HG03432 (cell line): Measurements from ENCODE around the gene MPPED2.

Source experiments
- ATAC-seq: cut with Tn5 transposase; IDR thresholded peaks from one replicate; pipeline ENCODE4 v1.9.1; 2021; ENCODE audit warnings: mild to moderate bottlenecking, moderate library complexity; ENCODE audit not compliant: unreplicated experiment

Gene MPPED2

DNA sequence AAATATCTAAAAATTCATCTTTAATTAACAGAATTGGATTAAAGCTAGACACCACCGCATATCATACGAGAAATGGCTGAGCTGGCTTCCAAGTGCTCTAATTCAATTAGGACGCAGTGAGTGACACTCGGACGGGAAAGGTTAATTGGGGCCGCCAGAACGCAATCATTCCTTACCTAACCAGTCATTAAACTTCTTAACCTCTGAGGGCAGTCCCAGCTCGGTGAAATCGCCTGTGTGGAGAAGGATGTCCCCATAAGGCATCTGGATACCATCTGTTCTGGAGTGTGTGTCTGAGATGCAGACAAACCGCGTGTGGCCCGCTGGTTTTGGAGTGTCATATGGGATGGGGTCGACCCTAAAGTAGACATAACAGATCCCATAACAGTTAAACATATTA, 50.3 kb downstream of the MPPED2 start:
- no peak for ATAC-seq

DNA sequence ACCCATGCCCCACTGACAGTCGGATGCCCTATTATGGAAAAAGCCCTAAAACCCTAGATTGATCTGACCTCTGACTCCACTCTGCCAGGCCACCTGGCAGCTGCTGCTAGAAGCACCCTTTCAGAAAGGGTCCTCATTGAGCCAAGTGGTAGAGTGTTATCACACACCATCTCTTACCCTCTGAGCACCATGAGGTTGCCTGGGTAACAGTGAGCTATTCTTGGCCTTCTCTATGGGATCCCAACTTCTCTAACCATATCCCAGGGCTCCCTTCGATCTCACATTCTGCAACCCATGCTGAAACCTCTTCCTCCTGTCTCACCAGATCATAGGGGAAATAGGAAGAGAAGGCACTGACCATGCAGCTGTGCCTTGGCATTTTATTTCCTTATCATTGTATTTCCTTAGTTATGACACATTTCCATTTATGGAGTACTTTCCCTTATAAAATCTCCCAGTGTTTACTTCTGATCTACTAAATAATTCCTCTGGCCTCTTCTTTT, 52.7 kb downstream of the MPPED2 start:
- ATAC-seq, result no peak

DNA sequence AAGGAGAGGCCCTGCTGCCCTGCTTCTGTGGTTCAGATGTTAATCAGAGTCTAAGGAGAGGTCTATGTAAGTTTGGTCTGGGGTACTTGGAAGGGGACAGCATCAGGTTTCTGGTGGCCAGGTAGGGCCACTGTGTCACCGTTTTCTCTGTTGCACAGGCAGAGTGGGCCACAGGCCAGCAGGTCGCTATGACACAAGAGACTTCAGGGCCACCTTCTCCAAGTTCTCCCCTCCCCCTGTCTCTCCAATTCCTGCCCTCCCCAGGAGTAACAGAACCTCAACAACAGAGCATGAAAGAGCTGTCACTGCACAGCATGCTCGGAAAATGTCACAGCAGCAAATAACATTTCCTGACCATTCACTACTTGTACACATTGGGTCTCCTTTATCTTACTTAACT, 58.6 kb downstream of the MPPED2 start:
- no peak for ATAC-seq

DNA sequence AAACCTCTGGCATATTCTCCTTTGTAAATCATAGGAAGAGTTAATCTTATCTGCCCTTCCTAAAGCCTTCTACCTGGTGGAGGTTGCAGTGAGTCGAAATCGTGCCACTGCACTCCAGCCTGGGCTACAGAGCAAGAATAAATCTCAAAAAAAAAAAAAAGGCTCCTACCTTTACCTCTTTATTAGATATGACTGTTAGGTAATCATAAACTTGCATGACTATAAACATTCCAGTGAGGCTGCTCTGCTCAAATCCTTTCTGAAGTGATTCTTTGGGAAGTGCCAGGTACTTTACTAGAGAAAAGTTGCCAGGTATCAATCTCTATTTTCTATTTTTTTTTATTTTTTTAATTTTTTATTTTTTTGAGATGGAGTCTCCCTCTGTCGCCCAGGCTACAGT, 59.6 kb downstream of the MPPED2 start:
- ATAC-seq, result no peak

DNA sequence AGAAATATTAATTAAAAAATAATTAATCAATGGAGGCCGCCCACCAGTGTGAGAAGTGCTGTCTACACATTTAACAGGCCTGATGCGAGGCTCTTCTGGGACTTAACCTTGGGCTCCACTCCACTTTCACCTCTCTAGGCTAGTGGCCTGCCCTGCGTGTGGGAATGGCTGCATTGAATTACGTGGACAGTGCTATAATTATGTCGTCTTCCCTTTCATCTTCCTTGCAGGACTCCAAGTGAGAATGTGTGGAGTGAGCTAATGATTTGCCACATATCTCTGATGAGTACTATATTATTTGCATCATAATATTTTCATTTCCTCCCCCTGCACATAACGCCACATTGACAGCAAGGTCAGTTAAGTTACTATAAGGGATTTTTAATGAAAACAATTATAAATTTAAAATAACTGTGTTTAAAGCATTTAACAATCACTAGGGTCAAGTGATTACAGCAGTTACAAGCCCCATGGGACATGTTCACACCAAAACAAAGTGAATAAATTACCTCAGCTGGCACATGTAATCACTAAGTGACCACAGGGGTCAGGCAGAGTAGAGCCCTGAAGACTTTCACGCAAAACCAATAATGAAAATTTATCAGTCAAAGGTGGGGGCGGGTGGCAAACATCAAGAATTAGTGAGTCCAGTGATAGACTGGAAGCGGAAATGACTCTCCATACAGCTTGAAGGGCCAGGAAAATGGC, 63.5 kb downstream of the MPPED2 start:
- ATAC-seq, result no peak

DNA sequence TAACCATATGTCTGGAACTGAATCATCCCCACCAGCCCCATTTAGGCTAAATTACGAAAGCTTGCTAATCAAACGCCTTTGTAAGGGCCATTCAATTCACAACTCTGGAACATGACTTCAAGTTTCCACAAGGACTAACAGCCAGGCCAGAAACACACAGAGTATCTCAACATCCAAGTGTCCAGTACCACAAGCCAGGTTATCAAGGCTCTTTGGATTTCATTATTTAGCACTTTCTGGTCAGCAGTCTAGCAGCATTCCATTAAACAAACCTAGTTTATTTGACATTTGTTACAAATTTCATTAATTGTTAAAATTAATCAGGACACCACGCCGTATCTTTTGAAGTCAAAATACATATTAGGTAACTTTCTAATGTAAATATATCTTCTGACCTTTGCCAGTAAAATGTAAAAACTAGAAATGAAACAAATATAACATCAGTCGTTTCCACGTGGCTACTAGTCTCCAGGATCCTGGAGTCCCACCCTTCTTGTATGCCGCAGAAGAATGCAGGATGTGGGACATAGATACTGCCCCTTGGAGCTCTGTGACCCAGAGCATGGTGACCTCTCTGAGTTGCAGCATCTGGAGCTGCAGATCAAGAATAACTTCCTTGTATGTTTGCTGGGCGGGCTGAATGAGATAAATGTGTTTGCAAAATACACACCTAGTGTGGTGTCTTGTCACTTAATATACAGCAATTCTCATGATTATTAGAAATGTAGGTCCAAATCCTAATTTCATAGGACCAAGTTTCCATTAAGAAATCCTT, 64.7 kb downstream of the MPPED2 start:
- ATAC-seq, result no peak

DNA sequence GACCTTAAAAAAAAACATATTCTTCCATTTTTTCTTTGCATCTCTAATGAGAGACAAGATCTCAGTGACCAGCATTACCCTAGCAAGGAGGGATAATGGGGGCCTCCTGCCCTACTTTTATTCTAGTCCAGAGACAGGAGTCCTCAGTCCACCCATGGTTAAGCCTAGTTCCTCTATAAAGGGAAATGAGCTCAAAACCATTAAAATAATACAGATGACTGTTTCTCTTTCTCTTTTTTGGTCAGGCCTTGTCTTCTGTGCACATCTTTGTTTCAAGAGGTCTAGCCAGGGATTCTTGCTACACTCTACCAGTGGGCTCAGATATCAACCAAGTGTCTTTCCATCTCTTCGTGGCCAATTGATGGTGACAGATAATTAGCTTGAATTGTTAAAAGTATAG, 73.1 kb downstream of the MPPED2 start:
- no peak for ATAC-seq

DNA sequence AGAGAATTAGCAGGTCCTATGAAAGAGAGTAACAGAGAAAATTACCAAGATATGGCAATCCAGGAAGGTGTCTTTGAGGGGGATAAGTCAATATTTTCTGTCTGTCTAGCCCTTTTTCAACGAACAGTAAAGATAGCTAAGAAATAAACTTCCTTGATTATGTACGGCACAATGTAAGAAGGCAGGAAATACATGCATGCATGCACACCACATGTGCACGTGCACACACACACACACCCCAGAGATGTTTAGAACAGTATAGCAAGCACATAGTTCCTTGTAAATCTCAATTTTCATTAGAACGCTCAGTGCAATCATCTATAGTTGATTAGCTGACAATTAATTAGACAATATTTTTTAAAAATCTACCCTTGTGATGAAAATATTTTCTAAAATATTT, 74.7 kb downstream of the MPPED2 start:
- no peak for ATAC-seq

DNA sequence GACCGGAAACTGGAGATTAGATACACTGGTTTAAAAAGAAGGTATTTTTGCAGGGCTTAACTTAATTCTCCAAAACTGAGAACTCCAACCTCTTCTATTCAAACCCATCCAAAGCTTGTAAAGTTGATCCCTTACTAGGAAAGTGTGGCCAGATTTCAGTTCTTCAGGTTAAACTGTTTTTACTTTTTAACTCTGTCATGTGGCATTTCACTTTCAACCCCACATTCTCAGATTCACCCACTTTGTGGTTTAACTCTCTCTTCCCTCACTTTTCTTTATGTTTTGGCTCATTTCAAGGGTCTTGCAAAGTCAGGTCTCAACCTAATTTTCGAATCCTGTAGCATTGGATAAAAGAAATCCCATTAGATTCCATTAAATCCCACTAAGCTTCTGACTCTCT, 75.4 kb downstream of the MPPED2 start:
- no peak for ATAC-seq

DNA sequence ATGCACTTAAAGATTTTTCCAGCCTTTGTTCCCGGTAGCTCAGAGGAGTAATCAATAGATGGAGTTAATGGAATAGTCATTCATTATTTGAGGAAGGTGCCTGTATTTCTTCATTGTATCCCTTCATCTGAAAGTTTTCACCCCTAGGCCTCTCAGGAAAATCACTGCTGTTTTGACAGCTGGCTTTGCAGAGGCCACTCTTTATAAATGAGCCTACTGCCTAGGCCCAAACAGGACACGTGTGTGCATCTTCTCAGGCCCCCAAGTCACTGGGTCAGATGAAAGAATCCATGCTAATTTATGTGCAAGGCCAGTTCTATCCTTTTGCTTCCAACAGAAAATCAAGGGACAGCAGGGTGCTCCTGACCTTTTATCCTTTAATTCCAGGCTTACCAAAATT, 76.8 kb downstream of the MPPED2 start:
- no peak for ATAC-seq

DNA sequence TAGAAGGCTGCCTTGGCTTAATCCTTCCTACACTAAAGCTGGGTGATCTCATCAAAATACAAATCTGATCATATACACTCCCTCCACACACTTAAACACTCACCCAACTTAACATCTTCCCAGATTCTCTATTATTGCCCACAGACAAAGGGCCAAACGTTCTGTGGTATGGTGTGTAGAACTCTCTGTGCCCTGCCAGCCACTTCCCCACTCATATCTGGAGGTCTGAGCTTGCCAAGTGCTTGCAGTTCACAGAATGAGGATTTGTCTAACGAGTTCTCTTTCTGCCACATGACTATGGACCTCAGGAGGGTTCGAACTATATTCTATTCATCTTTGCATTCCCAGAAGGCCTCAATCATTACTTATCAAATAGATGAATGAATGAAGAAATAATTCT, 77.6 kb downstream of the MPPED2 start:
- no peak for ATAC-seq

DNA sequence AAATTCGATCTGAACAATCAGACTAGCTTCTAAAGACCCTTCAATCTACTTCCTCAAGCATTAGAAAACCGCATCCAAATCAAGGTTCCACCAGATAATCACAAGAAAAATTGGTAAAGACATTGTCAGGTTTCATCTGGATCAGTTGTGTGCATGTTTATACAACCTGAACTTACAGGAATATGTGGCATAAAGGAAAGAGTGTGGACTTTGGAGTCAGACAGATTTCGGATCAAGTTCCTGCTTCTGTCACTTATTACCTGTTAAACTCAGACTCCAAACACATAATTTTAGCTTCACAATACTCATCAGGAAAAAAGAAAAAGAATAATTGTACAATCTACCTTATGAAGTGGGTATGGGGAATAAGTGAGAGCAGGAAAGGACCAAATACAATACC, 80.5 kb downstream of the MPPED2 start:
- ATAC-seq, result no peak

DNA sequence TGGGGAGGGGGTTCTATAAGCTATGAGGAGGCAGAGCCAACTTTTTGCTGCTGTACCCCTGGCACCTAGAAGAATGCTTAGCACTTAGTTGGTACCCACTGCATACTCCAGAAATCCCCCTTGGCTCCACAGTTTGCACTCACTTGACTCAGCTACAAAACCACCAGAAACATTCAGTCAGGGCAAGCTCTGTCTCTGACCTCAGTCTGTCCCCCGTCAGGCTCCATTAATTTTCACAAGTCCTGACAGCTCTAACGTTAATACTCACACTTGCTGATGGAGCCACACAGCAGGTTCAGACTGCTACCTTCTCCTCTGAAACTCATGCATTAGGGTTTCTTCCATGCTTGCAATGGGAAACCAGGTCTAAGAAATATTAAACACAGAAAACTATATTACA, 81.7 kb downstream of the MPPED2 start:
- ATAC-seq, result peak; percentile 61

DNA sequence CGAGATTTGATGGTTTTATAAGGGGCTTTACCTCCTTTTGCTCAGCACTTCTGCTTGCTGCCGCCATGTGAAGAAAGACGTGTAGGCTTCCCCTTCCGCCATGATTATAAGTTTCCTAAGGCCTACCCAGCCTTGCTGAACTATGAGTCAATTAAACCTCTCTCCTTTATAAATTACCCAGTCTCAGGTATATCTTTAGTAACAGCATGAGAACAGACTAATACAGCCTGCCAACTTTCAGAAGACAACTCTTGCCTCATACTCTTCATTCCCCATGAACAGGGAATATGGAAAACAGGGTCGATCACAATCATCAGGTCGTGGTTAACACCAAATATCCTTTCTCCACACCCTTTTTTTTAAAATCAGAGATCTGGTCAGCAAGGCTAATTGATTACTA, 83.0 kb downstream of the MPPED2 start:
- no peak for ATAC-seq

DNA sequence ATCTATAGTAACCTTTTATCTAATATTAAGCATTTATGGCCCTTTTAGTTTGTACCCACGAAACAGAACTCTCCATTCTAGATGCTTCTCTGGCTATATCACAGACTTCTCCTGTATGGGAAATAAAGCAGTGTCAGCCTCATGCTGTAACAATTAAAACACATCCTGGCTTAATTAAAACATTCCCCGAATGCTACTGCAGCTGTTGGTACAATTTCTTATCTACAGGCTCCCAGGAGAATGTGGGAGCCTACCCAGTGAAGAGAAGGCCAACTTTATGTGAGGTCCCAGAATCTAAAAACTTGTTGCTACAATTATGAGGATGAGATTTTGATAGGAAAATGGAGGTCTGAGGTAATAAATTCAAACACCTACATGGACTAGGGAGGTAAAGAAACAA, 83.8 kb downstream of the MPPED2 start:
- ATAC-seq, result no peak

DNA sequence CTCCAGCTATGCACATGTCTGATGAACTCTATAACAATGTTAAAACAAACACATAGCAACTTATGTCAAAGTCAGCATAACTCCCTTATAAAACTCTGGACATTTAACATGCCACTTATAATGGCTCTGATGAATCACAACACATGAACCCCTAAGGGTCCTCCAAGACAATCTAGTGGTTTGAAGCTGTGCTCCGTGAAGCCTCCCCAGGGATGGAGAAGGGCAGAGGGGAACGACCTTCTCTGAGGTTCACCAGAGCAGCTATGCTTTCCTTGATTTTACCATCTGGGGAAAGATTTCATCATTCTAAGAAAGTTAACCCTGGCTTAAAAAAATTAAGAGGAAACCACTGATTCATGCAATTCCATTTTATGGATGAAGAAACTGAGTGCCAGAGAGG, 84.4 kb downstream of the MPPED2 start:
- ATAC-seq, result no peak

DNA sequence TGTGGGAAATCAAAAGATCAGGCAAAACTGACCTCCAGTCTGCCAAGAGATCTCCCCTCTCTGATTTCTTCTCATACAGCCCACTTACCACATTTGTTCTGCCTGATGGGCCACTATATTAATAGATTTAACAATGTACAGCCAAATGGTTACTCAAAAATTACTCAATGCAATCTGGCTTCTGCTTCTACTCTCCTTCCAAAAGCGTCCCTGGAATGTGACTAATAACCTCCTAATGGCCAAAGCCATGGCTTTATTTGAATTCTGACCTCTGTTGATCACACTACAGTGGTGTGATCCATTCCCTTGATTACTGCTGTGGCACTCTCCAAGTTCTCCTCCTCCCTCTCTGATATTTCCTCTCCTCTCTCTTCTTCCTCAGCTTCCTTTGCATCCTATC, 86.2 kb downstream of the MPPED2 start:
- no peak for ATAC-seq

DNA sequence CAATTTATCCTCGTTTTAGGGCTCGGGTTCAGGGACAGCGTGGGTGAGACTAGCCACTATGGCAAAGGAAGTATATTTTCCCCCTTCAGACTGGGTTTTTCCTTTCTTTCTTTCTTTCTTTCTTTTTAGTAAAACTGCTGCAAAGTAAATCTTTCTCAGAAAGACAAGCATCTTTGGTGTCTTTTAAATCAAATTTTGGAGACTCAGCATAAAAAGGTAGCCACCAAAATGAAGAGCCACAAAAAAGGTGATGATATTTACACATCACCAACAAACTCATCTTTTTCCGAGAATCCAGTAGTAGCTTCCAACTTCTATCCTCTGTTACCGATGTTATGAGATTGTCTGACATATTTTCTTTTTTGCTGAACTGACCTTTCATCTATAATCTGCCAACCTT, 88.6 kb downstream of the MPPED2 start:
- ATAC-seq, result no peak

DNA sequence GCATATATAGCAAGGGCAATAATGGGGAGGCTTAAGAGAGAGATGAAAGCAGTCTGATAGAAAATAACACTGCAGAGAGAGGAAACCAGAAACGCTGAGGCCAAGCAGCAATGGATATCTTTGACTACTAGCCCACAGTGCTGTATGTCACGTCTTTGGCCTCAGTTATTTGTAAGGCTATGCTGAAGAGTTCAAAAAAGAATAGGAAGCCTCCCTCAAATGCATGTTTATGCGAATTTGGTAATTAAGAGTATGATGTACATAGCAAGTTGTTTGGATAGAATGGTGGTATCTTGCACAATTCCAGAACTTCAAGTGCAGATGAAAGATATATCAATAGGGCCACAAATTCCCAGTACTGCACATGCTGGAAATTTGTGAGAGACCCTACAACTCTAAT, 89.2 kb downstream of the MPPED2 start:
- ATAC-seq, result no peak

DNA sequence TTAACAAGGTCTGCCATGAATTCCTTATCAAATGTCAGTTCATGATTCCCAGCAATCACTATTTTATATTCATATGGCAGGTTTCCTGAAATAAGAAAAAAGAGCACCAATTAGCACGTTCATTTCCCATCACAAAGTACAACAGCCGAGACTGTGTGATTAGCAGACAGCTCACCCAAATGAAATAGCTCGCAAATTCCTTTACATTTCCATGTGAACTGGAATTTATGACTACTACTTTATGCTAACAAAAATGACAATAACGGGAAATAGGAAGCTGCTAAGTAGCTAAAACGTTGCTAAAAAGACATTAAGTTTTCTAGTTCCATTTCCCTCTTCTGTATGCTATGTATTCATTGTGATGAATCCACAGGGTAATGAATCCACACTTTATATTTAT, 90.7 kb downstream of the MPPED2 start:
- ATAC-seq, result no peak

DNA sequence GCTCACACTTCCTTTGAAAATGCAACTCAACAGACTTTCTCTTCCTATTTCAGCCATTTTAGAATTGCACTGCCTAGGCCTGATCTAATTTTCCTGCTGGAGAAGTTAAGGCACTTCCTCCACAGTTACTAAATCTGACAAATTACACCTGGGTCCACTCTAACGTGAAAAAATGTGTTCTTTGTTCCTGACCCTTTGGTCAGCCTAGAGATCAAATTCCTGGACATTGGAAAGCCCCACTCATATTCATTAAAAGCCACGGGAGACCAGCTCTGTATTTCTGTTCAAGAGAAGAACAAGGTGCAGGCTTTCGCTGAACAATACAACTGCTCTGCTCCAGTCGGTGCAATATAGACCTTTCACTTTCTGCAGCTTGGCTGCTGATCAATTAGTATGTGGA, 96.6 kb downstream of the MPPED2 start:
- ATAC-seq, result no peak

DNA sequence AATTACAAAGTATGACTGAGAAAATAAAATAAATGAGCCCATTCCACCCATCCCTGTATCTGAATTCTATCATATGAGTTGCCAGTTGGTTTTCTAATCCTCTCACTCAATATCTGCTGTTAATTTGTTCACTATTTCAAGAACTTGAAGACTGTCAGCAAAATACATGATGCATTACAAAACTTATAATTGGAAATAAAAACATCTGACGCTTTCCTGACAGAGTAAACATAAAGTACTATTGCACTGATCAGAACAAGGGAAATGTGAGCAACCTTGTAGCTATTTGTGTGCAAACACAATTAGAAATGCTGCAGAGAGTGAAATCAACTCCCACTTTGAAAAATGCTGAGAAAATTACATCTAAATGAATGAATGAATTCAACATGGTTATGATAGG, 97.1 kb downstream of the MPPED2 start:
- ATAC-seq, result no peak
